HepG2 (cell line): Measurements from ENCODE around the gene SCGB1D2. TPM values are rescaled to one million over a fixed set of nuclear protein-coding genes. Genes with fewer than 3 reads are reported as not detected.

Source experiments
- JUND ChIP-seq: sonication (generic); formaldehyde crosslinking; IDR thresholded peaks from 2 replicates; pipeline ENCODE4 v1.8.0; 2022; ENCODE audit warnings: mild to moderate bottlenecking, missing genetic modification reagents
- MIXL1 ChIP-seq: IDR thresholded peaks from 2 replicates; pipeline ENCODE4 v1.6.1; 2016
- NCOR1 ChIP-seq: fragments of 200-600 bp; sonication (generic); IDR thresholded peaks from 2 replicates; pipeline ENCODE4 v1.7.0; 2017; ENCODE audit warnings: antibody characterized with exemption, low read length, borderline replicate concordance
- NFATC3 ChIP-seq: sonication (generic); formaldehyde crosslinking; IDR thresholded peaks from 2 replicates; pipeline ENCODE4 v1.5.1; 2020; ENCODE audit warnings: mild to moderate bottlenecking, missing genetic modification reagents
- RBAK ChIP-seq: sonication (generic); formaldehyde crosslinking; IDR thresholded peaks from 2 replicates; pipeline ENCODE4 v1.5.1; 2020; ENCODE audit warnings: mild to moderate bottlenecking, missing genetic modification reagents
- SIX1 ChIP-seq: sonication (generic); formaldehyde crosslinking; IDR thresholded peaks from 2 replicates; pipeline ENCODE4 v1.4.0; 2020; ENCODE audit warnings: missing genetic modification reagents, borderline replicate concordance
- SOX5 ChIP-seq: IDR thresholded peaks from 2 replicates; pipeline ENCODE4 v1.6.1; 2016; ENCODE audit warnings: borderline replicate concordance
- TBP ChIP-seq: sonication (generic); formaldehyde crosslinking; IDR thresholded peaks from 2 replicates; pipeline ENCODE4 v1.5.0; 2020; ENCODE audit warnings: missing genetic modification reagents
- ZFP36L2 ChIP-seq: sonication (generic); formaldehyde crosslinking; IDR thresholded peaks from 2 replicates; pipeline ENCODE4 v1.4.0; 2020; ENCODE audit warnings: missing genetic modification reagents
- ZFP62 ChIP-seq: sonication (generic); formaldehyde crosslinking; IDR thresholded peaks from 2 replicates; pipeline ENCODE4 v1.4.0; 2020; ENCODE audit warnings: missing genetic modification reagents
- ZNF232 ChIP-seq: sonication (generic); formaldehyde crosslinking; IDR thresholded peaks from 2 replicates; pipeline ENCODE4 v1.4.0; 2020; ENCODE audit warnings: missing genetic modification reagents, borderline replicate concordance
- ZNF292 ChIP-seq: sonication (generic); formaldehyde crosslinking; IDR thresholded peaks from 2 replicates; pipeline ENCODE4 v1.8.1; 2022; ENCODE audit warnings: mild to moderate bottlenecking, low read depth, missing genetic modification reagents, borderline replicate concordance
- ZNF644 ChIP-seq: IDR thresholded peaks from 2 replicates; pipeline ENCODE4 v1.6.1; 2016; ENCODE audit warnings: low read depth
- ZNF724P ChIP-seq: sonication (generic); formaldehyde crosslinking; IDR thresholded peaks from 2 replicates; pipeline ENCODE4 v1.8.0; 2022; ENCODE audit warnings: missing genetic modification reagents, borderline replicate concordance
- ZNF747 ChIP-seq: sonication (generic); formaldehyde crosslinking; IDR thresholded peaks from 2 replicates; pipeline ENCODE4 v1.8.1; 2023; ENCODE audit warnings: missing genetic modification reagents, mild to moderate bottlenecking, borderline replicate concordance
- ZNF761 ChIP-seq: sonication (generic); formaldehyde crosslinking; conservative IDR thresholded peaks from 2 replicates; pipeline ENCODE4 v1.4.0; 2020; ENCODE audit warnings: mild to moderate bottlenecking, missing genetic modification reagents
- polyA plus RNA-seq, 8 experiments: library from polyadenylated mRNA; depleted of rRNA in 3 of 8; stranded (reverse) in 7 of 8; unstranded in 1 of 8; fragments of >200 nt; fragmentation: Illumina TruSeq in 4 of 8; extraction: Trizol in 4 of 8; gene quantifications; 2 replicates each; pipeline versions ENCODE4 v1.2.1 to v1.2.3, GENCODE V29; 2011 to 2016; ENCODE audit warnings: low read depth in 4 of 8, missing spikeins in 1 of 8, mixed read lengths in 1 of 8; ENCODE audit not compliant: insufficient read depth in 1 of 8
- total RNA-seq, 5 experiments: library from RNA; depleted of rRNA; stranded (reverse); fragments of >200 nt; fragmentation: Illumina TruSeq; extraction: Trizol; gene quantifications; 2 replicates each; pipeline ENCODE4 v1.2.3, GENCODE V29; 2016; ENCODE audit warnings: low read depth in 1 of 5
- TF ChIP-seq, protein P1 (sequence below): sonication (generic); formaldehyde crosslinking; IDR thresholded peaks from 2 replicates; pipeline ENCODE4 v1.5.0; 2020; ENCODE audit warnings: mild to moderate bottlenecking, missing genetic modification reagents
- TF ChIP-seq, protein P2 (sequence below): sonication (generic); formaldehyde crosslinking; IDR thresholded peaks from 2 replicates; pipeline ENCODE4 v1.4.0; 2020; ENCODE audit warnings: missing genetic modification reagents
- TF ChIP-seq, protein P3 (sequence below): sonication (generic); formaldehyde crosslinking; IDR thresholded peaks from 2 replicates; pipeline ENCODE4 v1.5.0; 2020; ENCODE audit warnings: mild to moderate bottlenecking, missing genetic modification reagents, borderline replicate concordance
- TF ChIP-seq, protein P4 (sequence below): sonication (generic); formaldehyde crosslinking; IDR thresholded peaks from 2 replicates; pipeline ENCODE4 v1.8.0; 2022; ENCODE audit warnings: mild to moderate bottlenecking, missing genetic modification reagents, moderate library complexity

SCGB1D2 gene
- total and polyA plus RNA-seq, 2 of the 13 experiments (the other 11 are each of a cell fraction or from before 2014, with no cell fraction given) = not detected

DNA sequence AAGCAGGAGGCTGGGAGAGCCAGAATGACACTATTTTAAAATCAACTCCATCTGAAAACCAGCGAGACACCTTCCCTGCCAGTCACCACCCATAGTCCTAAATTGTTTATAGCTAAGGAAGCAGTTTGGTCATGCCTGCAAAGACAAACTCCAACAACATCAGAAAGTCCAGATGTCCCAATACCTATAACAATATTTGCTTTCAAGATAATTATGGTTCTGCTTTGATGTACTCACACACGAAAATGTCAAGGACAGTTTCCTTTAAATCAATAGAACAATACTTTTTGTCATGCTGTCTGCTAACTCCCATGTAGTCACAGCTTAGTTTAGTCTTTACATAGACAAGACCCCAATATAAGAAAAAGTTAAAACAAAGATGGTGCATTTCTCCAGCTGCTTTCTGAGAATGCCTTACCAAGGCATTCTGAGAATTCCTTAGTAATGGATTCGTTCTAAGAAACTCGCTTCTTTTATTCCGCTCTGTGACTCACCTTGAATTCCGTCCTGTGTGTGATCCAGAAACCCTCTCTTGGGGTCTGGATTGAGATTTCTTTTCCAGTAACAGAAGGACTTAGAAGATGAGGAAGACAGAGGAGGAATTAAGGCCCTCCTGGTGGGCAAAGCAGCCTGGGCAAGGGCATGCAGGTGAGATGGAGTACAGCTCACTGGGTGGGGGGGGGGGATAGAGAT, 18.4 kb downstream of the SCGB1D2 start (continued):
- TF ChIP-seq, protein P1, sequence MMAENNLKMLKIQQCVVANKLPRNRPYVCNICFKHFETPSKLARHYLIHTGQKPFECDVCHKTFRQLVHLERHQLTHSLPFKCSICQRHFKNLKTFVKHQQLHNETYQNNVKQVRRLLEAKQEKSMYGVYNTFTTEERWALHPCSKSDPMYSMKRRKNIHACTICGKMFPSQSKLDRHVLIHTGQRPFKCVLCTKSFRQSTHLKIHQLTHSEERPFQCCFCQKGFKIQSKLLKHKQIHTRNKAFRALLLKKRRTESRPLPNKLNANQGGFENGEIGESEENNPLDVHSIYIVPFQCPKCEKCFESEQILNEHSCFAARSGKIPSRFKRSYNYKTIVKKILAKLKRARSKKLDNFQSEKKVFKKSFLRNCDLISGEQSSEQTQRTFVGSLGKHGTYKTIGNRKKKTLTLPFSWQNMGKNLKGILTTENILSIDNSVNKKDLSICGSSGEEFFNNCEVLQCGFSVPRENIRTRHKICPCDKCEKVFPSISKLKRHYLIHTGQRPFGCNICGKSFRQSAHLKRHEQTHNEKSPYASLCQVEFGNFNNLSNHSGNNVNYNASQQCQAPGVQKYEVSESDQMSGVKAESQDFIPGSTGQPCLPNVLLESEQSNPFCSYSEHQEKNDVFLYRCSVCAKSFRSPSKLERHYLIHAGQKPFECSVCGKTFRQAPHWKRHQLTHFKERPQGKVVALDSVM (CRISPR knock-in tag) = no peak
- TF ChIP-seq JUND (CRISPR knock-in tag) (no peak), ZNF747 (CRISPR knock-in tag) (peak; percentile 59; the same call in 1 of the 2 replicates), NCOR1 (peak; percentile 95), ZNF761 (CRISPR knock-in tag) (no peak), NFATC3 (no peak), SOX5 (CRISPR knock-in tag) (peak; percentile 99), ZNF724P (no peak), ZNF292 (CRISPR knock-in tag) (peak; percentile 70; the same call in 1 of the 2 replicates), TBP (no peak), RBAK (CRISPR knock-in tag) (0 out of 2 replicates have a peak, but pooled peaks have one; percentile 32), ZNF644 (CRISPR knock-in tag) (0 out of 2 replicates have a peak, but pooled peaks have one; percentile 30), MIXL1 (CRISPR knock-in tag) (peak; percentile 99), ZFP62 (CRISPR knock-in tag) (no peak), ZFP36L2 (CRISPR knock-in tag) (no peak), SIX1 (CRISPR knock-in tag) (peak; percentile 74; the same call in 1 of the 2 replicates), ZNF232 (no peak)
- TF ChIP-seq, protein P2, sequence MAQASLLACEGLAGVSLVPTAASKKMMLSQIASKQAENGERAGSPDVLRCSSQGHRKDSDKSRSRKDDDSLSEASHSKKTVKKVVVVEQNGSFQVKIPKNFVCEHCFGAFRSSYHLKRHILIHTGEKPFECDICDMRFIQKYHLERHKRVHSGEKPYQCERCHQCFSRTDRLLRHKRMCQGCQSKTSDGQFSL (CRISPR knock-in tag) = no peak
- TF ChIP-seq, protein P3, sequence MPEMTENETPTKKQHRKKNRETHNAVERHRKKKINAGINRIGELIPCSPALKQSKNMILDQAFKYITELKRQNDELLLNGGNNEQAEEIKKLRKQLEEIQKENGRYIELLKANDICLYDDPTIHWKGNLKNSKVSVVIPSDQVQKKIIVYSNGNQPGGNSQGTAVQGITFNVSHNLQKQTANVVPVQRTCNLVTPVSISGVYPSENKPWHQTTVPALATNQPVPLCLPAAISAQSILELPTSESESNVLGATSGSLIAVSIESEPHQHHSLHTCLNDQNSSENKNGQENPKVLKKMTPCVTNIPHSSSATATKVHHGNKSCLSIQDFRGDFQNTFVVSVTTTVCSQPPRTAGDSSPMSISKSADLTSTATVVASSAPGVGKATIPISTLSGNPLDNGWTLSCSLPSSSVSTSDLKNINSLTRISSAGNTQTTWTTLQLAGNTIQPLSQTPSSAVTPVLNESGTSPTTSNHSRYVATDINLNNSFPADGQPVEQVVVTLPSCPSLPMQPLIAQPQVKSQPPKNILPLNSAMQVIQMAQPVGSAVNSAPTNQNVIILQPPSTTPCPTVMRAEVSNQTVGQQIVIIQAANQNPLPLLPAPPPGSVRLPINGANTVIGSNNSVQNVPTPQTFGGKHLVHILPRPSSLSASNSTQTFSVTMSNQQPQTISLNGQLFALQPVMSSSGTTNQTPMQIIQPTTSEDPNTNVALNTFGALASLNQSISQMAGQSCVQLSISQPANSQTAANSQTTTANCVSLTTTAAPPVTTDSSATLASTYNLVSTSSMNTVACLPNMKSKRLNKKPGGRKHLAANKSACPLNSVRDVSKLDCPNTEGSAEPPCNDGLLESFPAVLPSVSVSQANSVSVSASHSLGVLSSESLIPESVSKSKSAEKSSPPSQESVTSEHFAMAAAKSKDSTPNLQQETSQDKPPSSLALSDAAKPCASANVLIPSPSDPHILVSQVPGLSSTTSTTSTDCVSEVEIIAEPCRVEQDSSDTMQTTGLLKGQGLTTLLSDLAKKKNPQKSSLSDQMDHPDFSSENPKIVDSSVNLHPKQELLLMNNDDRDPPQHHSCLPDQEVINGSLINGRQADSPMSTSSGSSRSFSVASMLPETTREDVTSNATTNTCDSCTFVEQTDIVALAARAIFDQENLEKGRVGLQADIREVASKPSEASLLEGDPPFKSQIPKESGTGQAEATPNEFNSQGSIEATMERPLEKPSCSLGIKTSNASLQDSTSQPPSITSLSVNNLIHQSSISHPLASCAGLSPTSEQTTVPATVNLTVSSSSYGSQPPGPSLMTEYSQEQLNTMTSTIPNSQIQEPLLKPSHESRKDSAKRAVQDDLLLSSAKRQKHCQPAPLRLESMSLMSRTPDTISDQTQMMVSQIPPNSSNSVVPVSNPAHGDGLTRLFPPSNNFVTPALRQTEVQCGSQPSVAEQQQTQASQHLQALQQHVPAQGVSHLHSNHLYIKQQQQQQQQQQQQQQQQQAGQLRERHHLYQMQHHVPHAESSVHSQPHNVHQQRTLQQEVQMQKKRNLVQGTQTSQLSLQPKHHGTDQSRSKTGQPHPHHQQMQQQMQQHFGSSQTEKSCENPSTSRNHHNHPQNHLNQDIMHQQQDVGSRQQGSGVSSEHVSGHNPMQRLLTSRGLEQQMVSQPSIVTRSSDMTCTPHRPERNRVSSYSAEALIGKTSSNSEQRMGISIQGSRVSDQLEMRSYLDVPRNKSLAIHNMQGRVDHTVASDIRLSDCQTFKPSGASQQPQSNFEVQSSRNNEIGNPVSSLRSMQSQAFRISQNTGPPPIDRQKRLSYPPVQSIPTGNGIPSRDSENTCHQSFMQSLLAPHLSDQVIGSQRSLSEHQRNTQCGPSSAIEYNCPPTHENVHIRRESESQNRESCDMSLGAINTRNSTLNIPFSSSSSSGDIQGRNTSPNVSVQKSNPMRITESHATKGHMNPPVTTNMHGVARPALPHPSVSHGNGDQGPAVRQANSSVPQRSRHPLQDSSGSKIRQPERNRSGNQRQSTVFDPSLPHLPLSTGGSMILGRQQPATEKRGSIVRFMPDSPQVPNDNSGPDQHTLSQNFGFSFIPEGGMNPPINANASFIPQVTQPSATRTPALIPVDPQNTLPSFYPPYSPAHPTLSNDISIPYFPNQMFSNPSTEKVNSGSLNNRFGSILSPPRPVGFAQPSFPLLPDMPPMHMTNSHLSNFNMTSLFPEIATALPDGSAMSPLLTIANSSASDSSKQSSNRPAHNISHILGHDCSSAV (CRISPR knock-in tag) = no peak
- TF ChIP-seq, protein P4, sequence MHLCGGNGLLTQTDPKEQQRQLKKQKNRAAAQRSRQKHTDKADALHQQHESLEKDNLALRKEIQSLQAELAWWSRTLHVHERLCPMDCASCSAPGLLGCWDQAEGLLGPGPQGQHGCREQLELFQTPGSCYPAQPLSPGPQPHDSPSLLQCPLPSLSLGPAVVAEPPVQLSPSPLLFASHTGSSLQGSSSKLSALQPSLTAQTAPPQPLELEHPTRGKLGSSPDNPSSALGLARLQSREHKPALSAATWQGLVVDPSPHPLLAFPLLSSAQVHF (CRISPR knock-in tag) = no peak
